HFF-Myc (cell line): ENCODE measurements around the gene INPP5A.

Experiments
- DNase-seq: peaks from one replicate; pipeline ENCODE4 v3.0.0-alpha.2; 2011; ENCODE audit warnings: low read depth; ENCODE audit errors: extremely low read depth
- H3K4me3 ChIP-seq: replicated peaks from 2 replicates; pipeline ENCODE4 v1.5.1; 2011; ENCODE audit warnings: low read depth, mild to moderate bottlenecking, control low read depth, low read length
- CTCF ChIP-seq: IDR thresholded peaks from 2 replicates; pipeline ENCODE4 v1.5.1; 2012; ENCODE audit warnings: mild to moderate bottlenecking, low read depth, low read length, control low read depth; ENCODE audit errors: missing control alignments

INPP5A gene

GRCh38 chr10:132713421-132714095, 176.0 kb downstream of the INPP5A start:
- DNase-seq: no peak
- no peak overlapping the region for H3K4me3 ChIP-seq
- TF ChIP-seq CTCF: no peak

- no peak for TF ChIP-seq CTCF
- no peak overlapping the region for H3K4me3 ChIP-seq
- no peak for DNase-seq
These were observed 176.8 kb downstream of the INPP5A start for GRCh38 chr10:132714096-132714985.

GRCh38 chr10:132714986-132715775, 177.6 kb downstream of the INPP5A start:
- no peak overlapping the region for H3K4me3 ChIP-seq
- TF ChIP-seq CTCF: no peak

GRCh38 chr10:132715776-132716680, 178.4 kb downstream of the INPP5A start:
- no peak overlapping the region for H3K4me3 ChIP-seq
- DNase-seq: no peak
- TF ChIP-seq CTCF: no peak

More at GRCh38 chr10:132714986-132715775, 177.6 kb downstream of the INPP5A start:
- no peak for DNase-seq

- DNase-seq: no peak
- TF ChIP-seq CTCF: no peak
- H3K4me3 ChIP-seq: no peak overlapping the region
These were observed 179.3 kb downstream of the INPP5A start for GRCh38 chr10:132716691-132717490.
